ENCODE data around the gene POU3F3.
A peak's percentile ranks its signal among the peaks of the same experiment; 100 is the strongest.

- no peak for TF ChIP-seq SIX5 (IDR thresholded peaks at IDR 0.05; ENCODE audit: low read depth, low read length)
- no peak; the same call in 1 of the 2 replicates for TF ChIP-seq MAX (IDR thresholded peaks at IDR 0.05)
- TF ChIP-seq EP300 (IDR thresholded peaks at IDR 0.05; ENCODE audit: borderline replicate concordance in 1 of 2, low read depth in 2 of 2, low read length in 2 of 2) = no peak
- no peak for TF ChIP-seq CTCF (IDR thresholded peaks at IDR 0.05; ENCODE audit: control extremely low read depth in 1 of 3, insufficient read depth in 1 of 3, low read depth in 1 of 3, low read length in 3 of 3)
- no peak for TF ChIP-seq CBX5 (IDR thresholded peaks at IDR 0.05; ENCODE audit: low read depth, low read length)
- no peak for TF ChIP-seq RXRA (IDR thresholded peaks at IDR 0.05; ENCODE audit: insufficient read depth, low read depth, low read length)
- peak; percentile 19 for TF ChIP-seq EZH2 (IDR thresholded peaks at IDR 0.05; ENCODE audit: low read depth, low read length, severe bottlenecking)
- TF ChIP-seq YY1 (IDR thresholded peaks at IDR 0.05; ENCODE audit: low read depth, low read length) = no peak
- no peak for TF ChIP-seq JUND (IDR thresholded peaks at IDR 0.05; ENCODE audit: low read length)
These were observed 19.8 kb downstream of the POU3F3 start for GRCh38 chr2:104873689-104874054.
